GM23248 (cell line): Measurements from ENCODE around the gene SLC12A9.

Experiments used
- EZH2 ChIP-seq: fragments of 200-600 bp; sonication (generic); IDR thresholded peaks from 2 replicates; pipeline ENCODE4 v1.6.1; 2018; ENCODE audit warnings: antibody characterized with exemption, mild to moderate bottlenecking; ENCODE audit not compliant: insufficient read depth, poor library complexity, severe bottlenecking
- EZH2phosphoT487 ChIP-seq: fragments of 200-600 bp; sonication (generic); IDR thresholded peaks from 2 replicates; pipeline ENCODE4 v1.6.1; 2018; ENCODE audit warnings: antibody characterized with exemption, moderate library complexity, mild to moderate bottlenecking, low read depth; ENCODE audit not compliant: insufficient read depth

- no peak for TF ChIP-seq EZH2
- TF ChIP-seq EZH2phosphoT487, result no peak
Measured at GRCh38 chr7:100873599-100874299, 21.2 kb downstream of the SLC12A9 start.
